DND-41 (cell line): ENCODE measurements around the gene WFDC5.
"Not testable (repeated sequence)": the region's sequence is repeated elsewhere in the genome, so short reads cannot be mapped to it uniquely, and the experiment has no call there.

Experiments used
- ATAC-seq: fragments of 200-7000 bp; cut with Tn5 transposase; 3 replicates; pipeline ENCODE4 v1.9.1; 2021; ENCODE audit warnings: low read depth; ENCODE audit not compliant: insufficient read depth
- DNase-seq: peaks from one replicate; pipeline ENCODE4 v3.0.0-alpha.2; 2020
- H2AFZ ChIP-seq: 2 replicates; pipeline ENCODE4 v1.6.0; 2012; ENCODE audit warnings: low read depth, low read length
- H3K27ac ChIP-seq: 2 replicates; pipeline ENCODE4 v1.5.1; 2012; ENCODE audit warnings: low read length, inconsistent platforms
- H3K27me3 ChIP-seq: fragments of 200-600 bp; sonication (generic); 2 replicates; pipeline ENCODE4 v1.6.0; 2012; ENCODE audit warnings: low read length, mild to moderate bottlenecking, inconsistent platforms; ENCODE audit not compliant: insufficient read depth, poor library complexity
- H3K36me3 ChIP-seq: 2 replicates; pipeline ENCODE4 v1.5.1; 2012; ENCODE audit warnings: low read length, inconsistent platforms; ENCODE audit not compliant: insufficient read depth
- H3K4me1 ChIP-seq: 2 replicates; pipeline ENCODE4 v1.5.1; 2012; ENCODE audit warnings: mild to moderate bottlenecking, low read length; ENCODE audit not compliant: insufficient read depth
- H3K4me2 ChIP-seq: 2 replicates; pipeline ENCODE4 v1.6.0; 2012; ENCODE audit warnings: mild to moderate bottlenecking, moderate library complexity, low read length, inconsistent platforms; ENCODE audit not compliant: insufficient read depth
- H3K4me3 ChIP-seq, 2 experiments: fragments of 200-600 bp in 1 of 2; shearing (Covaris generic) in 1 of 2; 2 replicates each; pipeline ENCODE4 v1.5.1; 2012 to 2016; ENCODE audit warnings: inconsistent platforms in 2 of 2, low read length in 2 of 2, mild to moderate bottlenecking in 2 of 2, low read depth in 1 of 2, moderate library complexity in 1 of 2
- H3K79me2 ChIP-seq: 2 replicates; pipeline ENCODE4 v1.6.0; 2012; ENCODE audit warnings: low read length, inconsistent platforms; ENCODE audit not compliant: insufficient read depth
- H3K9ac ChIP-seq: 2 replicates; pipeline ENCODE4 v1.6.0; 2012; ENCODE audit warnings: low read depth, mild to moderate bottlenecking, inconsistent platforms, low read length, moderate library complexity
- H3K9me3 ChIP-seq: 2 replicates; pipeline ENCODE4 v1.5.1; 2012; ENCODE audit warnings: low read length, moderate library complexity, mild to moderate bottlenecking, inconsistent platforms; ENCODE audit not compliant: insufficient read depth, severe bottlenecking
- H4K20me1 ChIP-seq: 2 replicates; pipeline ENCODE4 v1.6.0; 2012; ENCODE audit warnings: low read length; ENCODE audit not compliant: insufficient read depth
- CTCF ChIP-seq: IDR thresholded peaks from 2 replicates; pipeline ENCODE4 v1.5.1; 2012; ENCODE audit warnings: borderline replicate concordance, low read length, moderate library complexity, mild to moderate bottlenecking; ENCODE audit not compliant: poor library complexity, severe bottlenecking; ENCODE audit errors: extremely low read depth
- EZH2 ChIP-seq: IDR thresholded peaks from 3 replicates; pipeline ENCODE4 v1.6.1; 2012; ENCODE audit warnings: borderline replicate concordance, low read depth, mild to moderate bottlenecking, moderate library complexity, low read length, inconsistent platforms; ENCODE audit not compliant: severe bottlenecking

Gene WFDC5

GRCh38 chr20:45153147-45153546 is 38.2 kb upstream of the WFDC5 start:
- H3K9me3 ChIP-seq = no peaks in the 10 kb centered on the region
- no peaks in the 10 kb centered on the region for H4K20me1 ChIP-seq
- no peak overlapping the region for H3K4me2 ChIP-seq
- H3K4me1 ChIP-seq = no peaks in the 10 kb centered on the region
- no peak overlapping the region for H2AFZ ChIP-seq
- H3K4me3 ChIP-seq = no peak overlapping the region
- peaks cover 9% of the 10 kb centered on the region for H3K27me3 ChIP-seq
- H3K9ac ChIP-seq = no peak overlapping the region
- no peaks in the 10 kb centered on the region for H3K36me3 ChIP-seq
- TF ChIP-seq CTCF (no peak), EZH2 (no peak)
- ATAC-seq = no peak
- H3K27ac ChIP-seq = no peak overlapping the region
- no peak for DNase-seq
- no peaks in the 10 kb centered on the region for H3K79me2 ChIP-seq

DNA sequence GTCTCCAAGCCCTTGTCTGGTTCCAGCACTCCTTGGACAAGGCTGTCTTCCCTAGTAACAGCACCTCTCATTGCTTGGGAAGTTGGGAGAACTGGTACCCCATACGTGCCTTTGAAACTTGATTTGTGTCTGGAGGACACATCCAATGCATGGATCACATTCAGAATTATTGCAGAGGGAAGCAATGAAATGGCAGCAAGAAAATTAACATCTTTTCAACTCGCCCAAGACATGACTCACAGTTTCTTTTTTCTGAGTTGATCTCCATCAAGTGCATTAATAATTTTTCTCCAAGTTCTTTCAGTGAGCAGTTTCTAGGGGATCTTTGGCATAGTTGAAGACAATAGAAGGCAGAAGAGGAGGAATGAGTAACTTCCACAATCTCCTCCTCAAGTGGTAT is 37.4 kb upstream of the WFDC5 start:
- Histone ChIP-seq H3K4me1 (no peaks in the 10 kb centered on the region), H4K20me1 (no peaks in the 10 kb centered on the region), H3K9me3 (no peaks in the 10 kb centered on the region), H3K36me3 (no peaks in the 10 kb centered on the region), H3K4me3 (no peak overlapping the region), H3K9ac (no peak overlapping the region), H3K27ac (no peak overlapping the region), H3K79me2 (no peaks in the 10 kb centered on the region), H3K27me3 (peaks cover 9% of the 10 kb centered on the region), H2AFZ (no peak overlapping the region), H3K4me2 (no peak overlapping the region)
- TF ChIP-seq EZH2 (no peak), CTCF (no peak)
- DNase-seq = no peak
- ATAC-seq = no peak

DNA sequence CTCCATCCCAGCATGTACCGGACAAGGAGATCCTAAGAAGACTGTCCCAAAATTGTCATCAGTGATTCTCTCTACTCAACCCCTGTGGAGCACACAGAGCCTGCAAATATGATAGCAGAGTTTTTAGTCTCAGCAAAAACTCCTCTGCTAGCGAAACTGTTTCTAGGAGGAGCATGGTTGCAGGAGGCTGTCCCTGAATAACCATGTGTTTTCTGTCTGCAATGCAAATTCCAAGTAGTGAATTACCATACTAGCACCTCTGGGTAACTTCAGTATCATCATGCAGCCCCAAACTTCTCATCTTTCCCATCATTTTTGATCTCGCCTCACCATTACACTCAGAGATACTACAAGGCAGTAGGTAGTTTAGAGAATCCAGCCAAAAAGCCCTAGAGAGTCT is 34.1 kb upstream of the WFDC5 start:
- Histone ChIP-seq H3K79me2 (no peaks in the 10 kb centered on the region), H3K4me2 (no peak overlapping the region), H3K27me3 (peaks cover 31% of the 10 kb centered on the region), H2AFZ (no peak overlapping the region), H3K27ac (no peak overlapping the region), H3K4me3 (no peak overlapping the region), H3K9ac (no peak overlapping the region), H3K36me3 (no peaks in the 10 kb centered on the region), H3K9me3 (no peaks in the 10 kb centered on the region), H4K20me1 (no peaks in the 10 kb centered on the region), H3K4me1 (no peaks in the 10 kb centered on the region)
- DNase-seq (no peak), ATAC-seq (no peak)
- TF ChIP-seq CTCF (no peak), EZH2 (no peak)

GRCh38 chr20:45140836-45141235 is 25.9 kb upstream of the WFDC5 start:
- no peaks in the 10 kb centered on the region for H3K36me3 ChIP-seq
- H3K4me3 ChIP-seq = no peak overlapping the region
- DNase-seq (no peak), ATAC-seq (no peak)
- peaks cover 27% of the 10 kb centered on the region for H3K27me3 ChIP-seq
- H3K4me2 ChIP-seq = no peak overlapping the region
- H3K4me1 ChIP-seq = no peaks in the 10 kb centered on the region
- H3K79me2 ChIP-seq = no peaks in the 10 kb centered on the region
- H3K9ac ChIP-seq = no peak overlapping the region
- no peak overlapping the region for H3K27ac ChIP-seq
- no peaks in the 10 kb centered on the region for H4K20me1 ChIP-seq
- no peaks in the 10 kb centered on the region for H3K9me3 ChIP-seq
- no peak overlapping the region for H2AFZ ChIP-seq
- TF ChIP-seq CTCF = no peak
- TF ChIP-seq EZH2 = no peak

GRCh38 chr20:45139733-45140375 is 24.9 kb upstream of the WFDC5 start:
- peaks cover 18% of the 10 kb centered on the region for H3K27me3 ChIP-seq
- not testable (repeated sequence) for DNase-seq, ATAC-seq, H3K79me2 ChIP-seq, H3K36me3 ChIP-seq, H3K4me1 ChIP-seq, H3K9ac ChIP-seq, H3K4me3 ChIP-seq, H3K4me2 ChIP-seq, H2AFZ ChIP-seq, H3K27ac ChIP-seq, H3K9me3 ChIP-seq, H4K20me1 ChIP-seq
